ENCODE data around the gene LRRC53.

The LRRC53 gene

GRCh38 chr1:74468982-74469603, 43.3 kb downstream of the LRRC53 start:
- no peak overlapping the region for H3K27ac ChIP-seq (ENCODE audit: low read depth, low read length)
- no peaks in the 10 kb centered on the region for H3K36me3 ChIP-seq (ENCODE audit: control insufficient read depth, insufficient read depth, low read length)
- no peaks in the 10 kb centered on the region for H3K9me3 ChIP-seq (ENCODE audit: control insufficient read depth, insufficient read depth, low read length)
- H3K27me3 ChIP-seq (ENCODE audit: control insufficient read depth, insufficient read depth, low read length) = no peaks in the 10 kb centered on the region
- no peak overlapping the region for H3K9ac ChIP-seq (ENCODE audit: low read depth, low read length)
- peaks cover 7% of the 10 kb centered on the region; the same call in 1 of the 2 replicates for H3K4me1 ChIP-seq (ENCODE audit: control insufficient read depth, insufficient read depth, low read length)
- no peak overlapping the region for H3K4me3 ChIP-seq (ENCODE audit: low read depth, low read length)

DNA sequence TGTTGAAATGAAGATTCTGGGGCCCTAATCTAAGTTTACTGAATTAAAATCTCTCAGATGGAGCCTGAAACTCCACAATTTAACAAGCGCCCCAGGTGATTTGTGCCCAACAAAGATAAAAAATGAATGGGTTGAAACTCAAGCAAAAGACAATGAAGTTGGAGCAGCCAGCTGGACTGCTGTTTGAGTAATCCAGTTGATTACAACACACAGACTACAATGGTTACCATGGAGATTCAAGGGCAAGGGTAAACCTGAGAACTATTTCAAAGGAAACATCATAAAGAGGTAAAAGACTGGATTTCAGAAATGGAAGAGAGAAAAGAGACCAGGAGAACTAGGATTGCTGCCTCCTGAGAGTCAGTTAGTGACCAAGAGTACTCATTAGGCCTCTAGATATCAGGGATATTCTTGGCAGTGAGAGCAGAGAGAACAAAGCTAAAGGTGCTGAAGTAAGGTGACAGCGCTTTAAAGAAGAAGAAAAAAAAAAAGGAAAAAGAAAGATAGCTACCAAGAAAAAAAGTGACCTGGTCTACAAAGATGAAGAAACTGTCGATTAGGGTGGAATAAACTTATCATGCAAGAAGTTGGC, 44.5 kb downstream of the LRRC53 start:
- Histone ChIP-seq H3K36me3 (ENCODE audit: control insufficient read depth, insufficient read depth, low read length) (no peaks in the 10 kb centered on the region), H3K9ac (ENCODE audit: low read depth, low read length) (no peak overlapping the region), H3K9me3 (ENCODE audit: control insufficient read depth, insufficient read depth, low read length) (no peaks in the 10 kb centered on the region), H3K4me1 (ENCODE audit: control insufficient read depth, insufficient read depth, low read length) (peaks cover 7% of the 10 kb centered on the region; the same call in 1 of the 2 replicates), H3K4me3 (ENCODE audit: low read depth, low read length) (no peak overlapping the region), H3K27ac (ENCODE audit: low read depth, low read length) (no peak overlapping the region), H3K27me3 (ENCODE audit: control insufficient read depth, insufficient read depth, low read length) (no peaks in the 10 kb centered on the region)

GRCh38 chr1:74465193-74465681, 47.2 kb downstream of the LRRC53 start:
- no peaks in the 10 kb centered on the region for H3K36me3 ChIP-seq (ENCODE audit: control insufficient read depth, insufficient read depth, low read length)
- H3K9ac ChIP-seq (ENCODE audit: low read depth, low read length) = no peak overlapping the region
- H3K27me3 ChIP-seq (ENCODE audit: control insufficient read depth, insufficient read depth, low read length) = no peaks in the 10 kb centered on the region
- H3K4me3 ChIP-seq (ENCODE audit: low read depth, low read length) = no peak overlapping the region
- no peaks in the 10 kb centered on the region for H3K9me3 ChIP-seq (ENCODE audit: control insufficient read depth, insufficient read depth, low read length)
- H3K4me1 ChIP-seq (ENCODE audit: control insufficient read depth, insufficient read depth, low read length) = peaks cover 7% of the 10 kb centered on the region; the same call in 1 of the 2 replicates
- H3K27ac ChIP-seq (ENCODE audit: low read depth, low read length) = no peak overlapping the region

GRCh38 chr1:74464037-74464436, 48.4 kb downstream of the LRRC53 start:
- Histone ChIP-seq H3K27ac (ENCODE audit: low read depth, low read length) (no peak overlapping the region), H3K27me3 (ENCODE audit: control insufficient read depth, insufficient read depth, low read length) (no peaks in the 10 kb centered on the region), H3K4me3 (ENCODE audit: low read depth, low read length) (no peak overlapping the region), H3K9me3 (ENCODE audit: control insufficient read depth, insufficient read depth, low read length) (no peaks in the 10 kb centered on the region), H3K4me1 (ENCODE audit: control insufficient read depth, insufficient read depth, low read length) (0 out of 2 replicates have a peak, but pooled peaks cover 7% of the 10 kb centered on the region), H3K36me3 (ENCODE audit: control insufficient read depth, insufficient read depth, low read length) (no peaks in the 10 kb centered on the region), H3K9ac (ENCODE audit: low read depth, low read length) (no peak overlapping the region)

- Histone ChIP-seq H3K4me3 (ENCODE audit: low read depth, low read length) (no peak overlapping the region), H3K36me3 (ENCODE audit: control insufficient read depth, insufficient read depth, low read length) (no peaks in the 10 kb centered on the region), H3K9ac (ENCODE audit: low read depth, low read length) (no peak overlapping the region), H3K9me3 (ENCODE audit: control insufficient read depth, insufficient read depth, low read length) (no peaks in the 10 kb centered on the region), H3K27me3 (ENCODE audit: control insufficient read depth, insufficient read depth, low read length) (no peaks in the 10 kb centered on the region), H3K27ac (ENCODE audit: low read depth, low read length) (no peak overlapping the region), H3K4me1 (ENCODE audit: control insufficient read depth, insufficient read depth, low read length) (0 out of 2 replicates have a peak, but pooled peaks cover 7% of the 10 kb centered on the region)
Measured at GRCh38 chr1:74463333-74463988, 49.0 kb downstream of the LRRC53 start.

DNA sequence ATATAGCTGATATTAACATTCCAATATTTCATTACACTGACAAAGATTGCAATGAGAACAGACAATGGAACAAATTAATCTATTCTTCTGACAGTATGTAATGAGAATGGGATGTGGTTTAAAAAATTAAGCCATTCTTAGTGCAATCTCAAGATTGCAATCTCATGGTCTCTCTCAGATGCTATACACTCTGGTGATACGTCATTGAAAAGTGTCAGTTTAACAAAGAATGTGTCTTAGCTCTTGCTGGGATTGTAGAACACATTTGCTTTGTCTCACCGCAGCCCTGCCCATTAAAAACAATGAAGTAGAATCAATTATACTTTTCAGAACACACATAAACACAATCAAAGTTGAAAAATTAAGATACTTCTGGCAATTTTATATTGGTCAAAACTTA, 55.2 kb downstream of the LRRC53 start:
- Histone ChIP-seq H3K9me3 (ENCODE audit: control insufficient read depth, insufficient read depth, low read length) (no peaks in the 10 kb centered on the region), H3K27ac (ENCODE audit: low read depth, low read length) (no peak overlapping the region), H3K4me3 (ENCODE audit: low read depth, low read length) (no peak overlapping the region), H3K4me1 (ENCODE audit: control insufficient read depth, insufficient read depth, low read length) (no peaks in the 10 kb centered on the region), H3K27me3 (ENCODE audit: control insufficient read depth, insufficient read depth, low read length) (no peaks in the 10 kb centered on the region), H3K36me3 (ENCODE audit: control insufficient read depth, insufficient read depth, low read length) (no peaks in the 10 kb centered on the region), H3K9ac (ENCODE audit: low read depth, low read length) (no peak overlapping the region)

GRCh38 chr1:74455390-74455789, 57.0 kb downstream of the LRRC53 start:
- no peaks in the 10 kb centered on the region for H3K4me1 ChIP-seq (ENCODE audit: control insufficient read depth, insufficient read depth, low read length)
- H3K9me3 ChIP-seq (ENCODE audit: control insufficient read depth, insufficient read depth, low read length) = no peaks in the 10 kb centered on the region
- no peaks in the 10 kb centered on the region for H3K27me3 ChIP-seq (ENCODE audit: control insufficient read depth, insufficient read depth, low read length)
- H3K4me3 ChIP-seq (ENCODE audit: low read depth, low read length) = no peak overlapping the region
- no peak overlapping the region for H3K27ac ChIP-seq (ENCODE audit: low read depth, low read length)
- H3K36me3 ChIP-seq (ENCODE audit: control insufficient read depth, insufficient read depth, low read length) = no peaks in the 10 kb centered on the region
- H3K9ac ChIP-seq (ENCODE audit: low read depth, low read length) = no peak overlapping the region

- Histone ChIP-seq H3K27me3 (ENCODE audit: control insufficient read depth, insufficient read depth, low read length) (no peaks in the 10 kb centered on the region), H3K27ac (ENCODE audit: low read depth, low read length) (no peak overlapping the region), H3K4me3 (ENCODE audit: low read depth, low read length) (no peak overlapping the region), H3K9me3 (ENCODE audit: control insufficient read depth, insufficient read depth, low read length) (no peaks in the 10 kb centered on the region), H3K36me3 (ENCODE audit: control insufficient read depth, insufficient read depth, low read length) (no peaks in the 10 kb centered on the region), H3K4me1 (ENCODE audit: control insufficient read depth, insufficient read depth, low read length) (no peaks in the 10 kb centered on the region), H3K9ac (ENCODE audit: low read depth, low read length) (no peak overlapping the region)
Measured at GRCh38 chr1:74453277-74453676, 59.1 kb downstream of the LRRC53 start.

DNA sequence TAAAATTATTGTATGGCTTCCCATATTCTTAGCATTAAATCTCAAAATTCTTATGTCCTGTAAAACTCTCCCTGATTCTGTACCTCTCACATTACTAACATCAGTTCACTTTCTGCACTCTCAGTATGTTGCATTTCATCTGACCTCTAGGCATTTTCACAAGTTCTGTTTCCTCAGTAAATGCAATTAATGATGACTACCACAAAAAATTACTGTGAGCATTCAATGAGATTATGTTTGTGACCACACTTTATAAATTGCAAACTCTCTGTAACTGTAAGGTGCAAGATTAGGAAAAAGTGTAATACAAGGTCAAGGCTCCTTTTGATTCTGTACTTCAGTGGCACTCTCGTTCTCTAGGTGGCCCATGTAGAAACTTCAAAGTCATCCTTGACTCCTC, 60.4 kb downstream of the LRRC53 start:
- Histone ChIP-seq H3K36me3 (ENCODE audit: control insufficient read depth, insufficient read depth, low read length) (no peaks in the 10 kb centered on the region), H3K27me3 (ENCODE audit: control insufficient read depth, insufficient read depth, low read length) (no peaks in the 10 kb centered on the region), H3K9ac (ENCODE audit: low read depth, low read length) (no peak overlapping the region), H3K9me3 (ENCODE audit: control insufficient read depth, insufficient read depth, low read length) (no peaks in the 10 kb centered on the region), H3K4me3 (ENCODE audit: low read depth, low read length) (no peak overlapping the region), H3K27ac (ENCODE audit: low read depth, low read length) (no peak overlapping the region), H3K4me1 (ENCODE audit: control insufficient read depth, insufficient read depth, low read length) (no peaks in the 10 kb centered on the region)

DNA sequence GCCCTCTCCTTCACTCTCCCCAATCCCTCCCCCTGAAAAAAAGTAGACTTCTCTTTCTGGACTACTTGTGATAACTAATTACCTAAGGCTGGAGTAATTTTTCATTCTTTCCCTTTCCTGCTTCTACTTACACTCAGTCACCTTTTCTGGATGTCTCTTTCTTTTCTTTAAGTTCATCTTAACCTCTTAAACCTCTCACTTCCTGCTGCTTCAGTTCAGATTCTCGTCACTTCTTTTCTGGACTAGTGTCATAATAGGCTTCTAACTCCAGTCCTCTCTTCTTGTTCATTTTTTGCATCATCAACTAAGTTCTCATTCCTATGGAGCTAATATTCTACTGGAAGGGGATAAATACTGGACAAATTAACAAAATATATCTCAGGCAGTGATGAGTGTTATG, 75.4 kb downstream of the LRRC53 start:
- Histone ChIP-seq H3K9ac (ENCODE audit: low read depth, low read length) (no peak overlapping the region), H3K27me3 (ENCODE audit: control insufficient read depth, insufficient read depth, low read length) (no peaks in the 10 kb centered on the region), H3K4me3 (ENCODE audit: low read depth, low read length) (no peak overlapping the region), H3K27ac (ENCODE audit: low read depth, low read length) (no peak overlapping the region), H3K36me3 (ENCODE audit: control insufficient read depth, insufficient read depth, low read length) (no peaks in the 10 kb centered on the region), H3K9me3 (ENCODE audit: control insufficient read depth, insufficient read depth, low read length) (no peaks in the 10 kb centered on the region), H3K4me1 (ENCODE audit: control insufficient read depth, insufficient read depth, low read length) (no peaks in the 10 kb centered on the region)

GRCh38 chr1:74436078-74436477, 76.3 kb downstream of the LRRC53 start:
- H3K27ac ChIP-seq (ENCODE audit: low read depth, low read length) = no peak overlapping the region
- no peak overlapping the region for H3K4me3 ChIP-seq (ENCODE audit: low read depth, low read length)
- no peaks in the 10 kb centered on the region for H3K27me3 ChIP-seq (ENCODE audit: control insufficient read depth, insufficient read depth, low read length)
- H3K36me3 ChIP-seq (ENCODE audit: control insufficient read depth, insufficient read depth, low read length) = no peaks in the 10 kb centered on the region
- no peaks in the 10 kb centered on the region for H3K4me1 ChIP-seq (ENCODE audit: control insufficient read depth, insufficient read depth, low read length)
- no peak overlapping the region for H3K9ac ChIP-seq (ENCODE audit: low read depth, low read length)
- no peaks in the 10 kb centered on the region for H3K9me3 ChIP-seq (ENCODE audit: control insufficient read depth, insufficient read depth, low read length)

Data from HUES48 (cell line).